ENCODE results near the gene DUS3L. TPM values are rescaled to one million over a fixed set of nuclear protein-coding genes. Genes with fewer than 3 reads are reported as not detected.

Gene DUS3L
- polyA plus RNA-seq, 1 donor (not counting 4 experiments of a cell fraction or from before 2014, with no cell fraction given) = 12.0 TPM

DNA sequence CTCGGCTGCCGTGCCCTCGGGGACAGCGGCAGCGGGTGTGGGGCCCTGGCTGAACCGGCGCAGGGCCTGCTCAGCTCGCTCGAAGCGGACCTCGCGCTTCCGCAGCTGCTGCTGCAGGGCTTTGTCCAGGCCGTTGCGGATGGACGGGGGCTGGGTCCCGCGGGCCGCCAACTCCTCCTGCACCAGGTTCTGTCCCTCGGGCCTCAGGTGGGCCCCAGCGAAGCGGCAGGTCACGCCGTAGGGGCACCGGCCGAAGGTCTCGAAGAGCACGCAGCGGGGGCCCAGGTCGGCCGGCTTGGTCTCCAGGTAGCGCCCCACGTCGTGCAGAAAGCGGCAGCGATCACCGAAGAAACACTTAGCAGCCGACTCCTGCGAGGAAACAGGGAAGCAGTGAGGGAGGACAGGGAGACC, 1.6 kb downstream of the DUS3L start:
- no peak for FAIRE-seq
- Histone ChIP-seq H3K27ac (ENCODE audit: control insufficient read depth, insufficient read depth, low read length) (peak overlapping the region; percentile 97), H3K36me3 (ENCODE audit: control insufficient read depth in 2 of 2, extremely low read depth in 1 of 2, insufficient read depth in 2 of 2, low read length in 2 of 2) (peaks cover 21 to 47% of the 10 kb centered on the region in 2 experiments)

DNA sequence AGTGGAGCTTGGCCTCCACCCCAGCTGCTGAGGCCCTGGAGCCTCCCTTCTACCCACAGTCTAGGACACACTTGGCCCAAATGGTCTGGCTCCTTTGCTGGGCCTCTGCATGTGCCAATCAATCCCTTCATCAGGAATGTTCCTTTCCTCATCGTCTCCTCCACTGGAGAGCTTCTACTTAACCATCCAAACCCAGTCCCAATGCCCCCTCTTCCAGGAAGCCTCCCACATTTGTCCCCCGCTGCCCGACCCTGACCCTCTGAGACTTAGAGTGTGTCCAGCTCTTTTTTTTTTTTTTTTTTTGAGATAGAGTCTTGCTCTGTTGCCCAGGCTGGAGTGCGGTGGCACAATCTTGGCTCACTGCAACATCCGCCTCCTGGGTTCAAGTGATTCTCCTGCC, 2.5 kb downstream of the DUS3L start:
- Histone ChIP-seq H3K9ac (ENCODE audit: control insufficient read depth, extremely low read depth, insufficient read depth, low read length) (no peak overlapping the region), H3K27me3 (ENCODE audit: control insufficient read depth, extremely low read depth, insufficient read depth, low read length) (no peaks in the 10 kb centered on the region), H3K4me3 (ENCODE audit: control insufficient read depth in 2 of 3, extremely low read depth in 1 of 3, insufficient read depth in 2 of 3, low read depth in 1 of 3, low read length in 3 of 3) (no peak overlapping the region), H3K4me2 (ENCODE audit: control insufficient read depth, extremely low read depth, insufficient read depth, low read depth, low read length) (no peak overlapping the region), H3K9me1 (ENCODE audit: control insufficient read depth, extremely low read depth, insufficient read depth, low read length) (no peaks in the 10 kb centered on the region), H3K4me1 (ENCODE audit: control insufficient read depth, extremely low read depth, insufficient read depth, low read length) (peaks cover 12% of the 10 kb centered on the region), H3K9me3 (ENCODE audit: control insufficient read depth, low read depth, low read length) (no peaks in the 10 kb centered on the region), H3K79me2 (ENCODE audit: control insufficient read depth, insufficient read depth, low read length) (peaks cover 7% of the 10 kb centered on the region), H2AFZ (ENCODE audit: control insufficient read depth, low read length) (no peak overlapping the region), H3K36me3 (ENCODE audit: control insufficient read depth in 2 of 2, extremely low read depth in 1 of 2, insufficient read depth in 2 of 2, low read length in 2 of 2) (peaks cover 24 to 48% of the 10 kb centered on the region in 2 experiments), H3K27ac (ENCODE audit: control insufficient read depth, insufficient read depth, low read length) (no peak overlapping the region), H4K20me1 (ENCODE audit: control insufficient read depth, extremely low read depth, insufficient read depth, low read length) (no peaks in the 10 kb centered on the region)
- FAIRE-seq (no peak), DNase-seq (ENCODE audit: low read depth, low spot score) (no peak)
- no peak for TF ChIP-seq EZH2 (IDR thresholded peaks at IDR 0.05; ENCODE audit: low read length)
- TF ChIP-seq CTCF (optimal IDR thresholded peaks at IDR 0.05 in 1 of 3, IDR thresholded peaks at IDR 0.05 in 1 of 3, conservative IDR thresholded peaks at IDR 0.05 in 1 of 3; ENCODE audit: extremely low read depth in 1 of 3, insufficient read depth in 2 of 3, low read length in 3 of 3) = no peak
- dilution Hi-C loops (cut with MboI; ENCODE audit: extremely low pct_ligation_motif_present, low sequenced_read_pairs) = no loop called here

More for the DNA sequence above, 1.6 kb downstream of the DUS3L start:
- Histone ChIP-seq H4K20me1 (ENCODE audit: control insufficient read depth, extremely low read depth, insufficient read depth, low read length) (no peaks in the 10 kb centered on the region), H3K4me1 (ENCODE audit: control insufficient read depth, extremely low read depth, insufficient read depth, low read length) (peaks cover 12% of the 10 kb centered on the region), H3K4me2 (ENCODE audit: control insufficient read depth, extremely low read depth, insufficient read depth, low read depth, low read length) (peak overlapping the region; percentile 92), H2AFZ (ENCODE audit: control insufficient read depth, low read length) (no peak overlapping the region), H3K9ac (ENCODE audit: control insufficient read depth, extremely low read depth, insufficient read depth, low read length) (peak overlapping the region; percentile 96), H3K27me3 (ENCODE audit: control insufficient read depth, extremely low read depth, insufficient read depth, low read length) (no peaks in the 10 kb centered on the region), H3K9me3 (ENCODE audit: control insufficient read depth, low read depth, low read length) (no peaks in the 10 kb centered on the region), H3K79me2 (ENCODE audit: control insufficient read depth, insufficient read depth, low read length) (peaks cover 7% of the 10 kb centered on the region), H3K4me3 (ENCODE audit: control insufficient read depth in 2 of 3, extremely low read depth in 1 of 3, insufficient read depth in 2 of 3, low read depth in 1 of 3, low read length in 3 of 3) (peak overlapping the region; percentile 72 to 82 (median 75)), H3K9me1 (ENCODE audit: control insufficient read depth, extremely low read depth, insufficient read depth, low read length) (no peaks in the 10 kb centered on the region)
- dilution Hi-C loops (cut with MboI; ENCODE audit: extremely low pct_ligation_motif_present, low sequenced_read_pairs) = no loop called here
- no peak for TF ChIP-seq CTCF (optimal IDR thresholded peaks at IDR 0.05 in 1 of 3, IDR thresholded peaks at IDR 0.05 in 1 of 3, conservative IDR thresholded peaks at IDR 0.05 in 1 of 3; ENCODE audit: extremely low read depth in 1 of 3, insufficient read depth in 2 of 3, low read length in 3 of 3)
- TF ChIP-seq EZH2 (IDR thresholded peaks at IDR 0.05; ENCODE audit: low read length) = no peak
- no peak for DNase-seq (ENCODE audit: low read depth, low spot score)
